HepG2 (cell line): ENCODE results near the gene LPXN. TPM values are rescaled to one million over a fixed set of nuclear protein-coding genes. Genes with fewer than 3 reads are reported as not detected.
A peak's percentile ranks its signal among the peaks of the same experiment; 100 is the strongest.

Experiments used
- ATAC-seq: fragments of 200-7000 bp; cut with Tn5 transposase; 3 replicates; pipeline ENCODE4 v1.9.1; 2020; ENCODE audit warnings: mild to moderate bottlenecking, moderate library complexity
- Bru-seq: library from RNA; stranded (reverse); fragments of 400-500 nt; gene quantifications from one replicate; lab custom pipeline; 2021; lab: Mats Ljungman, UMichigan
- BruChase-seq, 2 experiments: library from RNA; stranded (reverse); fragments of 400-500 nt; gene quantifications; one replicate each; lab custom pipeline; 2021; lab: Mats Ljungman, UMichigan
- BruUV-seq: library from RNA; stranded (reverse); fragments of 400-500 nt; replicated peaks from 2 replicates; lab custom pipeline; 2021; lab: Mats Ljungman, UMichigan
- CTCF ChIA-PET: fragments of 300-600 bp; formaldehyde crosslinking; extraction: SDS; loops from one replicate; lab custom pipeline; 2021; ENCODE audit warnings: low total read pairs, inconsistent platforms, low intra/inter-chr PET ratio; lab: Yijun Ruan, JAX
- POLR2A ChIA-PET: fragments of 350-600 bp; sonication (Branson Sonifier 250); formaldehyde crosslinking; loops from one replicate; lab custom pipeline; 2020; ENCODE audit warnings: antibody characterized with exemption, inconsistent platforms; lab: Yijun Ruan, JAX
- DNase-seq: peaks from one replicate; pipeline ENCODE4 v3.0.0-alpha.2; 2015; ENCODE audit warnings: low spot score
- FAIRE-seq: peaks from 3 replicates; lab custom pipeline; 2011; peaks lifted over from hg19 to GRCh38; lab: Jason Lieb, UNC
- H2AFZ ChIP-seq: one replicate; pipeline ENCODE4 v1.6.1; 2011; ENCODE audit warnings: low read length, inconsistent platforms
- H3K27ac ChIP-seq: fragments of 300-600 bp; 3 replicates; pipeline ENCODE4 v1.8.0; 2011; ENCODE audit warnings: mixed run types, mild to moderate bottlenecking, mixed read lengths, low read length, inconsistent platforms; ENCODE audit not compliant: insufficient read depth; ENCODE audit errors: extremely low read length
- H3K27me3 ChIP-seq, 2 experiments: fragments of 200-600 bp in 1 of 2; 2 replicates in 1 of 2; 3 replicates in 1 of 2; pipeline versions ENCODE4 v1.6.0 to v1.8.0; 2011; ENCODE audit warnings: low read length in 2 of 2, mild to moderate bottlenecking in 2 of 2, moderate library complexity in 2 of 2, inconsistent platforms in 1 of 2; ENCODE audit not compliant: insufficient read depth in 2 of 2, control insufficient read depth in 1 of 2
- H3K36me3 ChIP-seq, 2 experiments: fragments of 200-600 bp in 1 of 2; replicated peaks in 1 of 2; 2 replicates in 1 of 2; 3 replicates in 1 of 2; pipeline versions ENCODE4 v1.5.1 to v1.8.0; 2011; ENCODE audit warnings: low read length in 2 of 2, inconsistent platforms in 1 of 2; ENCODE audit not compliant: insufficient read depth in 2 of 2, control insufficient read depth in 1 of 2
- H3K4me1 ChIP-seq: 2 replicates; pipeline ENCODE4 v1.5.1; 2012; ENCODE audit warnings: low read length, inconsistent platforms; ENCODE audit not compliant: insufficient read depth
- H3K4me2 ChIP-seq: 2 replicates; pipeline ENCODE4 v1.6.0; 2011; ENCODE audit warnings: low read depth, low read length, inconsistent platforms
- H3K4me3 ChIP-seq, 3 experiments: fragments of 200-600 bp in 1 of 3; sonication (generic), shearing (Covaris generic) in 1 of 3; replicated peaks in 1 of 3; 2 replicates each; pipeline ENCODE4 v1.5.1; 2011 to 2016; ENCODE audit warnings: low read length in 3 of 3, inconsistent platforms in 2 of 3, low read depth in 2 of 3, mild to moderate bottlenecking in 2 of 3, control low read depth in 1 of 3, mixed read lengths in 1 of 3; ENCODE audit not compliant: insufficient read depth in 1 of 3
- H3K79me2 ChIP-seq: one replicate; pipeline ENCODE4 v1.6.1; 2011; ENCODE audit warnings: low read length, inconsistent platforms; ENCODE audit not compliant: insufficient read depth
- H3K9ac ChIP-seq: 2 replicates; pipeline ENCODE4 v1.6.0; 2011; ENCODE audit warnings: mild to moderate bottlenecking, low read depth, low read length, inconsistent platforms; ENCODE audit not compliant: insufficient read depth
- H3K9me3 ChIP-seq: 2 replicates; pipeline ENCODE4 v1.5.1; 2012; ENCODE audit warnings: mild to moderate bottlenecking, low read length
- H4K20me1 ChIP-seq: 2 replicates; pipeline ENCODE4 v1.6.0; 2011; ENCODE audit warnings: inconsistent platforms, mild to moderate bottlenecking, low read length, moderate library complexity; ENCODE audit not compliant: insufficient read depth
- ARNT ChIP-seq: fragments of 450-650 bp; IDR thresholded peaks from 2 replicates; pipeline ENCODE4 v1.6.1; 2017
- ATF4 ChIP-seq, 2 experiments: fragments of 450-650 bp in 1 of 2; sonication (generic) in 1 of 2; formaldehyde crosslinking; IDR thresholded peaks; 2 replicates each; pipeline versions ENCODE4 v1.5.0 to v1.8.0; 2020 to 2022; ENCODE audit warnings: mild to moderate bottlenecking in 1 of 2, missing genetic modification reagents in 1 of 2
- CERS6 ChIP-seq: sonication (generic); formaldehyde crosslinking; IDR thresholded peaks from 2 replicates; pipeline ENCODE4 v1.5.0; 2020; ENCODE audit warnings: missing genetic modification reagents
- CHD4 ChIP-seq: fragments of 200-600 bp; sonication (generic); IDR thresholded peaks from 2 replicates; pipeline ENCODE4 v1.7.0; 2017; ENCODE audit warnings: mild to moderate bottlenecking, low read length, borderline replicate concordance
- FIP1L1 ChIP-seq: fragments of 200-400 bp; formaldehyde crosslinking; IDR thresholded peaks from 2 replicates; pipeline ENCODE4 v1.6.1; 2018; ENCODE audit warnings: low read depth, mild to moderate bottlenecking, low read length, moderate library complexity, borderline replicate concordance; ENCODE audit not compliant: insufficient read depth
- NCOA1 ChIP-seq: sonication (generic); formaldehyde crosslinking; IDR thresholded peaks from 2 replicates; pipeline ENCODE4 v1.9.0; 2021; ENCODE audit warnings: missing genetic modification reagents
- RFXANK ChIP-seq: IDR thresholded peaks from 2 replicates; pipeline ENCODE4 v1.6.1; 2016
- ZFP37 ChIP-seq: sonication (generic); formaldehyde crosslinking; IDR thresholded peaks from 2 replicates; pipeline ENCODE4 v1.4.0; 2020; ENCODE audit warnings: missing genetic modification reagents, borderline replicate concordance
- ZFYVE20 ChIP-seq: sonication (generic); formaldehyde crosslinking; IDR thresholded peaks from 2 replicates; pipeline ENCODE4 v1.8.0; 2023; ENCODE audit warnings: low read depth, mild to moderate bottlenecking, moderate library complexity, missing genetic modification reagents, borderline replicate concordance
- ZMYM3 ChIP-seq: sonication (generic); formaldehyde crosslinking; IDR thresholded peaks from 2 replicates; pipeline ENCODE4 v1.5.1; 2020; ENCODE audit warnings: mild to moderate bottlenecking, missing genetic modification reagents
- ZNF350 ChIP-seq: sonication (generic); formaldehyde crosslinking; IDR thresholded peaks from 2 replicates; pipeline ENCODE4 v1.4.0; 2020; ENCODE audit warnings: mild to moderate bottlenecking, low read depth, missing genetic modification reagents, borderline replicate concordance
- ZNF597 ChIP-seq: sonication (generic); formaldehyde crosslinking; IDR thresholded peaks from 2 replicates; pipeline ENCODE4 v1.5.0; 2020; ENCODE audit warnings: missing genetic modification reagents
- ZNF672 ChIP-seq: sonication (generic); formaldehyde crosslinking; IDR thresholded peaks from 2 replicates; pipeline ENCODE4 v1.8.1; 2022; ENCODE audit warnings: missing genetic modification reagents
- ZNF703 ChIP-seq: sonication (generic); formaldehyde crosslinking; IDR thresholded peaks from 2 replicates; pipeline ENCODE4 v1.5.1; 2020; ENCODE audit warnings: missing genetic modification reagents, mild to moderate bottlenecking, moderate library complexity, borderline replicate concordance
- WGBS: methylation state at CpG from one replicate; pipeline ENCODE4 v1.1.6; 2017; ENCODE audit warnings: low lambda C conversion rate; 5-methylcytosine and 5-hydroxymethylcytosine counted together
- in situ Hi-C: cut with HindIII; loops from 2 replicates; pipeline ENCODE4 v1.10.0; 2017; ENCODE audit warnings: low pct_unique_long_range_greater_than_20kb; ENCODE audit not compliant: extremely low pct_ligation_motif_present
- intact Hi-C: fragments of 100-400 bp; cut with micrococcal nuclease; formaldehyde crosslinking; loops from one replicate; pipeline ENCODE4 v1.10.0; 2022; ENCODE audit not compliant: unreplicated experiment
- long read RNA-seq, 2 experiments: library from RNA in 1 of 2; library from polyadenylated mRNA in 1 of 2; stranded (forward) in 1 of 2; unstranded in 1 of 2; transcript quantifications; one replicate each; pipeline ENCODE4 v2.0.0, GENCODE V29; 2019 to 2022
- polyA minus RNA-seq, 3 experiments: library from RNA; depleted of rRNA, polyadenylated mRNA; stranded (reverse); fragments of >200 nt; gene quantifications; 2 replicates each; pipeline ENCODE4 v1.2.3, GENCODE V29; 2011; ENCODE audit warnings: low replicate concordance in 1 of 3
- polyA plus RNA-seq, 8 experiments: library from polyadenylated mRNA; depleted of rRNA in 3 of 8; stranded (reverse) in 7 of 8; unstranded in 1 of 8; fragments of >200 nt; fragmentation: Illumina TruSeq in 4 of 8; extraction: Trizol in 4 of 8; gene quantifications; 2 replicates each; pipeline versions ENCODE4 v1.2.1 to v1.2.3, GENCODE V29; 2011 to 2016; ENCODE audit warnings: low read depth in 4 of 8, missing spikeins in 1 of 8, mixed read lengths in 1 of 8; ENCODE audit not compliant: insufficient read depth in 1 of 8
- total RNA-seq, 5 experiments: library from RNA; depleted of rRNA; stranded (reverse); fragments of >200 nt; fragmentation: Illumina TruSeq; extraction: Trizol; gene quantifications; 2 replicates each; pipeline ENCODE4 v1.2.3, GENCODE V29; 2016; ENCODE audit warnings: low read depth in 1 of 5

Gene LPXN
- total RNA-seq (2016; rRNA removed; fragmentation: Illumina TruSeq; extraction: Trizol) (0.90 and 1.7 TPM in 2 replicates), polyA plus RNA-seq (2011; rRNA removed) (3.5 and 4.5 TPM in 2 replicates), polyA minus RNA-seq (2011; rRNA and poly(A)+ RNA removed; ENCODE audit: low replicate concordance) (3.6 and 4.9 TPM in 2 replicates), Bru-seq, nascent RNA (percentile 52 among the genes with signal in this experiment), BruChase-seq, experiment 1, labeled RNA remaining after a 6-hour chase (percentile 46 among the genes with signal in this experiment), BruChase-seq, experiment 2, labeled RNA remaining after a 2-hour chase (percentile 55 among the genes with signal in this experiment)
- total RNA-seq (2016; cell fraction: cytosol; rRNA removed; fragmentation: Illumina TruSeq; extraction: Trizol; ENCODE audit: low read depth) = 0.81 and 0.88 TPM in 2 replicates
- total RNA-seq (2016; cell fraction: insoluble cytoplasmic fraction; rRNA removed; fragmentation: Illumina TruSeq; extraction: Trizol) = 1.2 and 1.6 TPM in 2 replicates
- total RNA-seq (2016; cell fraction: membrane; rRNA removed; fragmentation: Illumina TruSeq; extraction: Trizol) = 1.00 and 1.0 TPM in 2 replicates
- total RNA-seq (2016; cell fraction: nucleus; rRNA removed; fragmentation: Illumina TruSeq; extraction: Trizol) = 2.7 and 3.1 TPM in 2 replicates
- polyA plus RNA-seq (2011; cell fraction: cytosol; rRNA removed) = 2.2 and 2.3 TPM in 2 replicates
- polyA plus RNA-seq (2011; cell fraction: nucleus; rRNA removed) = 8.0 and 10.5 TPM in 2 replicates
- 1.6 and 2.2 TPM in 2 replicates for polyA plus RNA-seq (2012)
- 0.48 and 0.66 TPM in 2 replicates for polyA plus RNA-seq (2016; cell fraction: cytosol; fragmentation: Illumina TruSeq; extraction: Trizol; ENCODE audit: low read depth)
- 1.7 TPM in 2 replicates for polyA plus RNA-seq (2016; cell fraction: insoluble cytoplasmic fraction; fragmentation: Illumina TruSeq; extraction: Trizol; ENCODE audit: low read depth)
- polyA plus RNA-seq (2016; cell fraction: membrane; fragmentation: Illumina TruSeq; extraction: Trizol; ENCODE audit: low read depth) = 1.1 and 1.2 TPM in 2 replicates
- 5.5 and 6.2 TPM in 2 replicates for polyA plus RNA-seq (2016; cell fraction: nucleus; fragmentation: Illumina TruSeq; extraction: Trizol; ENCODE audit: insufficient read depth, low read depth)
- 0.79 and 1.2 TPM in 2 replicates for polyA minus RNA-seq (2011; cell fraction: cytosol; rRNA and poly(A)+ RNA removed)
- polyA minus RNA-seq (2011; cell fraction: nucleus; rRNA and poly(A)+ RNA removed) = 5.9 and 9.4 TPM in 2 replicates
- long read RNA-seq, experiment 1, partial matches to known transcripts = 0 of 2 reads
- long read RNA-seq, experiment 1, other reads (novel, unspliced or antisense) = 2 of 2 reads
- long read RNA-seq, experiment 2, partial matches to known transcripts = 0 of 5 reads
- long read RNA-seq, experiment 2, other reads (novel, unspliced or antisense) = 5 of 5 reads

- POLR2A ChIA-PET = interaction anchor here (3.3 kb wide), 1 partner anchor 13 kb away, joined by 18 read pairs; no protein-coding TSS in a partner anchor
- no TSS peak for BruUV-seq
- DNase-seq (no peak), ATAC-seq (no peak), FAIRE-seq (no peak)
- H3K4me1 ChIP-seq = peaks cover 20% of the 10 kb centered on the region
- WGBS = 91% methylated on average over 6 of the region's 6 CpGs
- H3K36me3 ChIP-seq = no peaks in the 10 kb centered on the region
- intact Hi-C loops = no loop called here
- H2AFZ ChIP-seq = no peak within 1 kb of the TSS
- CTCF ChIA-PET = no interaction called here
- in situ Hi-C loops = no loop called here
- H4K20me1 ChIP-seq = peaks cover 5% of the 10 kb centered on the region; the same call in 1 of the 2 replicates
- peak within 1 kb of the TSS; percentile 74 to 98 (median 82) for H3K4me3 ChIP-seq
- H3K27me3 ChIP-seq = no peaks in the 10 kb centered on the region
- peak within 1 kb of the TSS; percentile 19 for H3K27ac ChIP-seq
- peak within 1 kb of the TSS; percentile 100 for H3K9ac ChIP-seq
- H3K79me2 ChIP-seq = peaks cover 16% of the 10 kb centered on the region
- no peaks in the 10 kb centered on the region for H3K9me3 ChIP-seq
- H3K4me2 ChIP-seq = peak within 1 kb of the TSS; percentile 78
- TF ChIP-seq CERS6 = no peak
- TF ChIP-seq ZNF703 (CRISPR knock-in tag) = no peak
- TF ChIP-seq NCOA1 (CRISPR knock-in tag) = no peak
- TF ChIP-seq ATF4 (CRISPR knock-in tag; IDR thresholded peaks at IDR 0.05) = no peak
- no peak for TF ChIP-seq ZFYVE20 (CRISPR knock-in tag)
- TF ChIP-seq RFXANK (CRISPR knock-in tag) = no peak
- no peak for TF ChIP-seq ZFP37 (CRISPR knock-in tag)
- no peak for TF ChIP-seq ZNF672
- TF ChIP-seq ZNF350 (CRISPR knock-in tag) = no peak
- TF ChIP-seq FIP1L1 = no peak
- TF ChIP-seq ZMYM3 (CRISPR knock-in tag) = no peak
- no peak for TF ChIP-seq ARNT
- no peak for TF ChIP-seq ZNF597 (CRISPR knock-in tag)
- no peak for TF ChIP-seq CHD4
Observed at GRCh38 chr11:58575377-58576020, at the start of gene LPXN. TSS of gene LPXN (minus strand) at chr11:58575856. CDS start at chr11:58575772, 84 bp downstream.
